ENCODE results near the gene BICRAL. TPM values are rescaled to one million over a fixed set of nuclear protein-coding genes. Genes with fewer than 3 reads are reported as not detected.

Gene BICRAL
- total RNA-seq, 1 donor from 2014 or later, result 21.0 TPM

GRCh38 chr6:42911171-42912021 is 129.5 kb downstream of the BICRAL start:
- no peaks in the 10 kb centered on the region for H3K9me3 ChIP-seq
- no peaks in the 10 kb centered on the region for H3K4me1 ChIP-seq
- no peaks in the 10 kb centered on the region for H3K36me3 ChIP-seq
- ATAC-seq, result peak; percentile 35
- no peak for TF ChIP-seq CTCF (IDR thresholded peaks at IDR 0.05)
- intact Hi-C loops (cut with DNase I), result no loop called here
- H3K27me3 ChIP-seq, result no peaks in the 10 kb centered on the region
- no peak for DNase-seq
- H3K4me3 ChIP-seq, result peak overlapping the region; percentile 33
- no peak overlapping the region for H3K27ac ChIP-seq

GRCh38 chr6:42914546-42914945 is 132.7 kb downstream of the BICRAL start:
- no peak for TF ChIP-seq CTCF (IDR thresholded peaks at IDR 0.05)
- intact Hi-C loops (cut with DNase I), result no loop called here
- DNase-seq, result no peak
- Histone ChIP-seq H3K9me3 (no peaks in the 10 kb centered on the region), H3K36me3 (no peaks in the 10 kb centered on the region), H3K27me3 (no peaks in the 10 kb centered on the region), H3K4me3 (no peak overlapping the region), H3K4me1 (no peaks in the 10 kb centered on the region), H3K27ac (no peak overlapping the region)
- ATAC-seq, result no peak

- DNase-seq, result no peak
- H3K27ac ChIP-seq, result no peak within 1 kb of the TSS
- intact Hi-C loops (cut with DNase I), result no loop called here
Measured at GRCh38 chr6:42915732-42916131, 133.9 kb downstream of the BICRAL start, which contains the start of gene PTCRA. TSS of gene PTCRA (plus strand) at chr6:42916053. CDS start at chr6:42916070, 17 bp downstream.

GRCh38 chr6:42916288-42916687 is 134.4 kb downstream of the BICRAL start:
- peak; percentile 27 for ATAC-seq
- intact Hi-C loops (cut with DNase I), result no loop called here
- TF ChIP-seq CTCF (IDR thresholded peaks at IDR 0.05), result no peak
- Histone ChIP-seq H3K27ac (no peak overlapping the region), H3K4me3 (no peak overlapping the region), H3K4me1 (no peaks in the 10 kb centered on the region), H3K9me3 (no peaks in the 10 kb centered on the region), H3K27me3 (no peaks in the 10 kb centered on the region), H3K36me3 (no peaks in the 10 kb centered on the region)
- DNase-seq, result no peak

More at GRCh38 chr6:42915732-42916131, 133.9 kb downstream of the BICRAL start, which contains the start of gene PTCRA:
- Histone ChIP-seq H3K4me1 (no peaks in the 10 kb centered on the region), H3K36me3 (no peaks in the 10 kb centered on the region), H3K4me3 (no peak within 1 kb of the TSS), H3K9me3 (no peaks in the 10 kb centered on the region), H3K27me3 (no peaks in the 10 kb centered on the region)
- no peak for ATAC-seq
- no peak for TF ChIP-seq CTCF (IDR thresholded peaks at IDR 0.05)

Other genes starting within 250 kb of the BICRAL start
- gene UBR2, start 218.0 kb upstream of the BICRAL start, total RNA-seq, result 36.6 TPM
- gene PRPH2, start 59.5 kb upstream of the BICRAL start, total RNA-seq, result 1.2 TPM
- gene TBCC, start 35.9 kb upstream of the BICRAL start, total RNA-seq, result 17.8 TPM
- 64.9 TPM for gene RPL7L1, start 97.6 kb downstream of the BICRAL start, total RNA-seq
- 5.0 TPM for gene PTCRA, start 134.0 kb downstream of the BICRAL start, total RNA-seq
- 63.7 TPM for gene CNPY3, start 147.4 kb downstream of the BICRAL start, total RNA-seq
- gene GNMT, start 178.7 kb downstream of the BICRAL start, total RNA-seq, result 1.4 TPM
- 30.4 TPM for gene PEX6, start 197.1 kb downstream of the BICRAL start, total RNA-seq
- 24.1 TPM for gene PPP2R5D, start 202.5 kb downstream of the BICRAL start, total RNA-seq
- 45.5 TPM for gene MEA1, start 231.9 kb downstream of the BICRAL start, total RNA-seq
- 58.8 TPM for gene KLHDC3, start 232.2 kb downstream of the BICRAL start, total RNA-seq
- gene RRP36, start 239.6 kb downstream of the BICRAL start, total RNA-seq, result 39.4 TPM